ENCODE measurements around the gene SLC30A7. TPM values are rescaled to one million over a fixed set of nuclear protein-coding genes. Genes with fewer than 3 reads are reported as not detected.
A peak's percentile ranks its signal among the peaks of the same experiment; 100 is the strongest.
"Not testable (repeated sequence)": the region's sequence is repeated elsewhere in the genome, so short reads cannot be mapped to it uniquely, and the experiment has no call there.

The SLC30A7 gene, protein sequence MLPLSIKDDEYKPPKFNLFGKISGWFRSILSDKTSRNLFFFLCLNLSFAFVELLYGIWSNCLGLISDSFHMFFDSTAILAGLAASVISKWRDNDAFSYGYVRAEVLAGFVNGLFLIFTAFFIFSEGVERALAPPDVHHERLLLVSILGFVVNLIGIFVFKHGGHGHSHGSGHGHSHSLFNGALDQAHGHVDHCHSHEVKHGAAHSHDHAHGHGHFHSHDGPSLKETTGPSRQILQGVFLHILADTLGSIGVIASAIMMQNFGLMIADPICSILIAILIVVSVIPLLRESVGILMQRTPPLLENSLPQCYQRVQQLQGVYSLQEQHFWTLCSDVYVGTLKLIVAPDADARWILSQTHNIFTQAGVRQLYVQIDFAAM
- total RNA-seq, result 10 to 100 TPM; 19.8 to 31.0 TPM

DNA sequence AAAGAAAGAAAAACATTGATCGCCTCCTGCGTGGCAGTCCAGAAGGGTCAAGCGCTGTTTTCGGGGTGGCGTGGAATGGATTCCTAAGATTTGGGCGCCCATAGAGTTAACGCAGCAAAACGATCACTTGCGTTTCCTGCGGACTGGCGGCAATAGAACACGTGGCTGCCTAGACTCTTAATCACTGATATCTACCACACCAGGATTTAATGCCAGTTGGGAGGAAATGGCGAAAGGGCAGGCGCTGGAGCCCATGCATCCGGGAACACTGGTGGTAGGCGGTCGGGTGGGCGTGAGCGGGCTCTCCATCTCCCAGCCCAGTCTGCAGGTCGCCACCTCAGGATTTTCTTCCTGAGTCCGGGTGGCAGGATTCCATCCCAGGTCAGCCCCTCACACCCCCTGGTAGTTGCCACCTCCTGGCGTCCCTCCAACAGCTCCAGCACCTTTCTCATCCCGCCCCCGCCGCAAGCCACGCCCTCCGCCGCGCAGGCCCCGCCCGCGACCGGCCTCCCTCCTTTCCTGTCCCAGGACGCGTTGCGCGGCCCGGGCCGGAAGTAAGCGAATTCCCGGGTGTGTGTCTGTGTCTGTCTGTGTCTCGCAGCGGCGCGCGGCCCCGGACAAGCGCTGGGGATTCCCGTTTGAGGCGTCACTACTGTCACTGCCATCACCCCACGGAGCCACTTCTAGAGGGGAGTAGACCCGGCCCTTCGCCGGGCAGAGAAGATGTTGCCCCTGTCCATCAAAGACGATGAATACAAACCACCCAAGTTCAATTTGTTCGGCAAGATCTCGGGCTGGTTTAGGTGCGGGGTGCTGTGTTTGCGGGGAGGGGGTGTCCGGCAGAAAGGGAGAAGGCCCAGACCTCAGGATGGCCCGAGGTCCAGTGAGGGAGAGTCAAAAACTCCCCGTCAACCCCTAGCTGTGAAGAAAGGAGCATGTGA lies at the start of gene SLC30A7:
TSS of gene SLC30A7 (plus strand) at position 551 of the 941 bp plus-strand sequence. CDS start at position 724, 173 bp downstream.
- Histone ChIP-seq H3K36me3 (no peaks in the 10 kb centered on the region), H3K4me3 (peak within 1 kb of the TSS; percentile 55 to 76), H3K27me3 (replicated peaks; ENCODE audit: insufficient read depth) (no peaks in the 10 kb centered on the region), H3K9me3 (no peaks in the 10 kb centered on the region), H3K4me1 (replicated peaks) (peaks cover 2% of the 10 kb centered on the region), H3K27ac (peak within 1 kb of the TSS; percentile 94)
- intact Hi-C loops (cut with DNase I), result loop anchor here (10.0 kb wide), 1 partner anchor 761 kb away; the partner anchor contains the start of genes SASS6 and TRMT13
- WGBS, result 1% methylated on average over 36 of the region's 62 CpGs
- TF ChIP-seq POLR2AphosphoS5 (IDR thresholded peaks at IDR 0.05) (peak; percentile 91), POLR2A (IDR thresholded peaks at IDR 0.05) (peak; percentile 51)
- TF ChIP-seq, protein P1, sequence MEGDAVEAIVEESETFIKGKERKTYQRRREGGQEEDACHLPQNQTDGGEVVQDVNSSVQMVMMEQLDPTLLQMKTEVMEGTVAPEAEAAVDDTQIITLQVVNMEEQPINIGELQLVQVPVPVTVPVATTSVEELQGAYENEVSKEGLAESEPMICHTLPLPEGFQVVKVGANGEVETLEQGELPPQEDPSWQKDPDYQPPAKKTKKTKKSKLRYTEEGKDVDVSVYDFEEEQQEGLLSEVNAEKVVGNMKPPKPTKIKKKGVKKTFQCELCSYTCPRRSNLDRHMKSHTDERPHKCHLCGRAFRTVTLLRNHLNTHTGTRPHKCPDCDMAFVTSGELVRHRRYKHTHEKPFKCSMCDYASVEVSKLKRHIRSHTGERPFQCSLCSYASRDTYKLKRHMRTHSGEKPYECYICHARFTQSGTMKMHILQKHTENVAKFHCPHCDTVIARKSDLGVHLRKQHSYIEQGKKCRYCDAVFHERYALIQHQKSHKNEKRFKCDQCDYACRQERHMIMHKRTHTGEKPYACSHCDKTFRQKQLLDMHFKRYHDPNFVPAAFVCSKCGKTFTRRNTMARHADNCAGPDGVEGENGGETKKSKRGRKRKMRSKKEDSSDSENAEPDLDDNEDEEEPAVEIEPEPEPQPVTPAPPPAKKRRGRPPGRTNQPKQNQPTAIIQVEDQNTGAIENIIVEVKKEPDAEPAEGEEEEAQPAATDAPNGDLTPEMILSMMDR (IDR thresholded peaks at IDR 0.05), result no peak
- peak; percentile 94 for DNase-seq (ENCODE audit: low spot score)

DNA sequence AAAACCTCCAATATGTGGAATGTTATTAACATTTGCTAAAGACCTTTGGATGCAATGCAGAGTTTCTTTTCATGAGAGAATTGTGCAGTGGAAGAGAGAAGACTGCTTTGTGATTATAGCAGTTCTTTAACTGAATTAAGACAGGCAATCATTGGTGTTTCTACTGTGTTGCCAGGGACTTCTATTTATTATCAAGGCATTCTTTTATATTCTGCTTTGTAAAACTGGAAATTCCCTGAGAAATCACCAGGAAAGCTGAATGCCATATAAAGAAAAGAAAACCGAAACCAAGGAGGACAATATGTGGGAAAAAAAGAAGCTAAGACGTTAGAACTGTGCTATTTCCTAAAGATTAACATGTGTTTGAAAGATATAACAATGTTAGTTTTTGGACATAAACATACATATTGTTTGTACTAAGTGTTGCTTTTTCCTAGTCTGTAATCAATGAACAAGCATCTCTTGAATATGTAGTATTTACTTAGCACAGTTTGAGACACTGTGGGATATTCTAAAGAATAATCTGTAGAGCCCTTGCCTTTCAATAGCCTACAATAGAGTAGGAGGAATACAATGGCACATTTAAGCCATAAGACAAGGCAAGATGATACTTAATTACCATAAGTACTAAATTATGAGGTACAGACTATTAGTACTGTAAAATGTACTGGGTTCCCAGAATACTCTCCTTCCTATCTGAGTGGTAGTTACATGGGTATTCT lies 48.4 kb upstream of the SLC30A7 start:
- Histone ChIP-seq H3K4me3 (no peak overlapping the region), H3K9me3 (no peaks in the 10 kb centered on the region), H3K27ac (no peak overlapping the region), H3K27me3 (replicated peaks; ENCODE audit: insufficient read depth) (no peaks in the 10 kb centered on the region), H3K4me1 (replicated peaks) (no peaks in the 10 kb centered on the region), H3K36me3 (no peaks in the 10 kb centered on the region)
- 21% methylated on average over 2 of the region's 2 CpGs for WGBS
- no peak for DNase-seq (ENCODE audit: low spot score)
- TF ChIP-seq, protein P1 (IDR thresholded peaks at IDR 0.05), result no peak
- no peak for TF ChIP-seq POLR2A (IDR thresholded peaks at IDR 0.05)
- no peak for TF ChIP-seq POLR2AphosphoS5 (IDR thresholded peaks at IDR 0.05)
- intact Hi-C loops (cut with DNase I), result no loop called here

DNA sequence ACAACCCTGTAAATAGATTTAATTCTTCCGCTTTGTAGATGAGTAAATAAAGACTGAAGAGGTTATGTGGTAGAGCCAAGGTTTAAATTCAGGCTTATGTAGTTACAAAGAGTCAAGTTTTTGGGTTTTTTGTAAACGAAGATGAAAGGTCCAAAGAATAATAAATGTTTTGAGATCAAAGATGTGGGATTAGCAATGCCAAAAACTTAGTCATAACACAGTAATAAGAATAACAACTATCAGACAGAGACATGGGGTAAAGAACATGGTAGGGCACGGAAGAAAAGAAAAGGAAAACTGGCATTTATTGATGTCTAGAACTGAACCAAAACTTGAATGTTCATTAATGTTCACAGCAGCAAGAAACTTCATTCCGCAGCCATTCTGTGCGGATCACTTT lies 44.2 kb upstream of the SLC30A7 start:
- no peak for TF ChIP-seq POLR2AphosphoS5 (IDR thresholded peaks at IDR 0.05)
- no peak for TF ChIP-seq POLR2A (IDR thresholded peaks at IDR 0.05)
- TF ChIP-seq, protein P1 (IDR thresholded peaks at IDR 0.05), result no peak
- Histone ChIP-seq H3K4me3 (no peak overlapping the region), H3K27ac (no peak overlapping the region), H3K27me3 (replicated peaks; ENCODE audit: insufficient read depth) (no peaks in the 10 kb centered on the region), H3K4me1 (replicated peaks) (no peaks in the 10 kb centered on the region), H3K36me3 (no peaks in the 10 kb centered on the region), H3K9me3 (no peaks in the 10 kb centered on the region)
- no peak for DNase-seq (ENCODE audit: low spot score)
- 77% methylated on average over 5 of the region's 5 CpGs for WGBS
- intact Hi-C loops (cut with DNase I), result no loop called here

DNA sequence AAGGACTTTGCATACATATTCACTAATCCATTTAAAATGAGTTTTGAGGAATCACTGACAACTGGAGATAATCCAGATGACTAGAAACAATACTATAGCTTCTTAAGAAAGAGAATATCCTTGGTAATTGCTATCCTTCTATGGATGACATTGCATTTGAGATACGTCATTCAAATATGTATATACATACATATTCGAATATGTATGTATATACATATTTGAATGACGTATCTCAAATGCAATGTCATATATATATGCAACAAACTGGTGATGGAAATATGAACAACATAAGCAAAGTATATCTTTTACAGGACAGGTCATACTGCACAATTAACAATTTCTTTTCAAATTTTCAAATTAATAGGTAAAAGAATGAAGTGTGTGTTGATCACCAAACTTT lies 42.9 kb upstream of the SLC30A7 start:
- DNase-seq (ENCODE audit: low spot score), result no peak
- no peak overlapping the region for H3K4me3 ChIP-seq
- 94% methylated on average over 3 of the region's 3 CpGs for WGBS
- no peak overlapping the region for H3K27ac ChIP-seq
- no peaks in the 10 kb centered on the region for H3K4me1 ChIP-seq (replicated peaks)
- H3K27me3 ChIP-seq (replicated peaks; ENCODE audit: insufficient read depth), result no peaks in the 10 kb centered on the region
- intact Hi-C loops (cut with DNase I), result no loop called here
- no peak for TF ChIP-seq POLR2A (IDR thresholded peaks at IDR 0.05)
- TF ChIP-seq POLR2AphosphoS5 (IDR thresholded peaks at IDR 0.05), result no peak
- TF ChIP-seq, protein P1 (IDR thresholded peaks at IDR 0.05), result no peak
- H3K9me3 ChIP-seq, result no peaks in the 10 kb centered on the region
- no peaks in the 10 kb centered on the region for H3K36me3 ChIP-seq

DNA sequence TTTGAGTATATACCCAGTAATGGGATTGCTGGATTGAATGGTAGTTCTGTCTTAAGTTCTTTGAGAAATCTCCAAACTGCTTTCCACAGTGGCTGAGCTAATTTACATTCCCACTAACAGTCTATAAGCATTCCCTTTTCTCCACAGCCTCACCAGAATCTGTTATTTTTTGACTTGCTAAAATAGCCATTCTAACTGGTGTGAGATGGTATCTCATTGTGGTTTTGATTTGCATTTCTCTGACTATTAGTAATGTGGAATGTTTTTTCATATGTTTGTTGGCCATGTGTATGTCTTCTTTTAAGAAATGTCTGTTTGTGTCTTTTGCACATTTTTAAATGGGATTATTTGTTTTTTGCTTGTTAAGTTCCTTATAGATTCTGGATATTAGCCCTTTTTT lies 40.8 kb upstream of the SLC30A7 start:
- H3K36me3 ChIP-seq; H3K27me3 ChIP-seq (replicated peaks; ENCODE audit: insufficient read depth); DNase-seq (ENCODE audit: low spot score); H3K9me3 ChIP-seq; intact Hi-C loops (cut with DNase I); H3K27ac ChIP-seq; H3K4me3 ChIP-seq; H3K4me1 ChIP-seq (replicated peaks): not testable (repeated sequence)

All from prostate gland (tissue), 2 donors.